Measurements from ENCODE around the gene TICAM2. TPM values are rescaled to one million over a fixed set of nuclear protein-coding genes. Genes with fewer than 3 reads are reported as not detected.

Gene TICAM2
- polyA plus RNA-seq, 1 donor (not counting 4 experiments of a cell fraction or from before 2014, with no cell fraction given): not detected

DNA sequence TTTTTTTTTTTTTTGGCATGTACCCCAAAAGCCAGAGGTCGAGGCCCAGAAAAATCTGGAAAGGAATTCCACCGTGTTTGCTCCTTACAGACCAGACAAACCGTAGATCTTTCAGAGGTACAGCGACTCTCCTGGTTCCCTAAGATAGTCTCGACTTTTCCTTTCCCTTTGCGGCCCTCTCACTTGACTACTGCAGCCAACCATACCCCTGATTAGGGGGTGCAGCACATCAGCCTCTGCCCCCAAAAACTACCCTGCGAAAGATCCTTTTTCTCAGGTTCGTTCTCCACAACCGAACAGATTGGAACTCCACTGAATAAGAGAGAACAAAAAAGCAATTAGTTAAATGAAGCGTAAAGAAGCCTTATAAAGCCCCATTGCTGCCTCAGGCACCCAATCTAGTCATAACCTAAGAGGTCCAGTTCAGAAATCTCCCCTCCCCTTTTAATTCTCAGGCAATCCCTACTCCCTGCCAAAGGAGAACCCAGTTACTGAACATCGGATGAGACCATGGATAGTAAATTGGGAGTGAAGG, 379 bp upstream of the TICAM2 start:
- DNase-seq (ENCODE audit: low read depth, low spot score): no peak
- dilution Hi-C loops (cut with MboI; ENCODE audit: extremely low pct_ligation_motif_present, low sequenced_read_pairs): no loop called here
- Histone ChIP-seq H4K20me1 (ENCODE audit: control insufficient read depth, extremely low read depth, insufficient read depth, low read length) (no peaks in the 10 kb centered on the region), H3K79me2 (ENCODE audit: control insufficient read depth, insufficient read depth, low read length) (no peaks in the 10 kb centered on the region), H3K27me3 (ENCODE audit: control insufficient read depth, extremely low read depth, insufficient read depth, low read length) (no peaks in the 10 kb centered on the region), H3K27ac (ENCODE audit: control insufficient read depth, insufficient read depth, low read length) (no peak overlapping the region), H3K36me3 (ENCODE audit: control insufficient read depth in 2 of 2, extremely low read depth in 1 of 2, insufficient read depth in 2 of 2, low read length in 2 of 2) (peaks cover 0 to 8% of the 10 kb centered on the region in 2 experiments), H3K4me2 (ENCODE audit: control insufficient read depth, extremely low read depth, insufficient read depth, low read depth, low read length) (peak overlapping the region; percentile 54), H3K9ac (ENCODE audit: control insufficient read depth, extremely low read depth, insufficient read depth, low read length) (peak overlapping the region; percentile 57), H3K4me1 (ENCODE audit: control insufficient read depth, extremely low read depth, insufficient read depth, low read length) (peaks cover 8% of the 10 kb centered on the region), H3K9me3 (ENCODE audit: control insufficient read depth, low read depth, low read length) (no peaks in the 10 kb centered on the region), H2AFZ (ENCODE audit: control insufficient read depth, low read length) (no peak overlapping the region), H3K4me3 (ENCODE audit: control insufficient read depth in 2 of 3, extremely low read depth in 1 of 3, insufficient read depth in 2 of 3, low read depth in 1 of 3, low read length in 3 of 3) (peak overlapping the region in 1 of 3 experiments; percentile 34), H3K9me1 (ENCODE audit: control insufficient read depth, extremely low read depth, insufficient read depth, low read length) (no peaks in the 10 kb centered on the region)
- FAIRE-seq: no peak
- TF ChIP-seq EZH2 (IDR thresholded peaks at IDR 0.05; ENCODE audit: low read length): no peak
- TF ChIP-seq, protein P1, sequence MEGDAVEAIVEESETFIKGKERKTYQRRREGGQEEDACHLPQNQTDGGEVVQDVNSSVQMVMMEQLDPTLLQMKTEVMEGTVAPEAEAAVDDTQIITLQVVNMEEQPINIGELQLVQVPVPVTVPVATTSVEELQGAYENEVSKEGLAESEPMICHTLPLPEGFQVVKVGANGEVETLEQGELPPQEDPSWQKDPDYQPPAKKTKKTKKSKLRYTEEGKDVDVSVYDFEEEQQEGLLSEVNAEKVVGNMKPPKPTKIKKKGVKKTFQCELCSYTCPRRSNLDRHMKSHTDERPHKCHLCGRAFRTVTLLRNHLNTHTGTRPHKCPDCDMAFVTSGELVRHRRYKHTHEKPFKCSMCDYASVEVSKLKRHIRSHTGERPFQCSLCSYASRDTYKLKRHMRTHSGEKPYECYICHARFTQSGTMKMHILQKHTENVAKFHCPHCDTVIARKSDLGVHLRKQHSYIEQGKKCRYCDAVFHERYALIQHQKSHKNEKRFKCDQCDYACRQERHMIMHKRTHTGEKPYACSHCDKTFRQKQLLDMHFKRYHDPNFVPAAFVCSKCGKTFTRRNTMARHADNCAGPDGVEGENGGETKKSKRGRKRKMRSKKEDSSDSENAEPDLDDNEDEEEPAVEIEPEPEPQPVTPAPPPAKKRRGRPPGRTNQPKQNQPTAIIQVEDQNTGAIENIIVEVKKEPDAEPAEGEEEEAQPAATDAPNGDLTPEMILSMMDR (optimal IDR thresholded peaks at IDR 0.05 in 1 of 3, IDR thresholded peaks at IDR 0.05 in 1 of 3, conservative IDR thresholded peaks at IDR 0.05 in 1 of 3; ENCODE audit: extremely low read depth in 1 of 3, insufficient read depth in 2 of 3, low read length in 3 of 3): no peak

DNA sequence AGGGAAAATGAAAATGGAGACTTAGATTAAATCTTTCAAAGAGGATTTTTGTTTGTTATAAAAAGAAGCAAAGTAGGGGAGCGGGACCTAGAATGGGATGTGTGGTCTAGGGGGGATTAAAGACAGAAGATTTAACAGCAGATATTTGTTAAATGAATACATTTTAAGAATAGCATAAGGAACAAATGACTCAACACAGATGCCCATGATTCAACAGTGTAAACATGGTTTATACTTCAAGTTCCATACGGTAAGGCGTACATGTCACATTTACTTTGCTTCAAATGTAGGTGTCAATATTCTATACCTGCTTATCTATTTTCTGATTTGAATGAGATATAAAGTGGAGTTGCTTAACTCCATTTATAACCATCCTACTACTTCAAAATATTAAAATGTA, 1.5 kb downstream of the TICAM2 start:
- Histone ChIP-seq H3K4me3 (ENCODE audit: control insufficient read depth in 2 of 3, extremely low read depth in 1 of 3, insufficient read depth in 2 of 3, low read depth in 1 of 3, low read length in 3 of 3) (no peak overlapping the region), H3K27ac (ENCODE audit: control insufficient read depth, insufficient read depth, low read length) (no peak overlapping the region)
- dilution Hi-C loops (cut with MboI; ENCODE audit: extremely low pct_ligation_motif_present, low sequenced_read_pairs): no loop called here

More for the DNA sequence above, 1.5 kb downstream of the TICAM2 start:
- Histone ChIP-seq H3K36me3 (ENCODE audit: control insufficient read depth in 2 of 2, extremely low read depth in 1 of 2, insufficient read depth in 2 of 2, low read length in 2 of 2) (peaks cover 0 to 8% of the 10 kb centered on the region in 2 experiments), H4K20me1 (ENCODE audit: control insufficient read depth, extremely low read depth, insufficient read depth, low read length) (no peaks in the 10 kb centered on the region), H3K9me3 (ENCODE audit: control insufficient read depth, low read depth, low read length) (no peaks in the 10 kb centered on the region), H3K4me2 (ENCODE audit: control insufficient read depth, extremely low read depth, insufficient read depth, low read depth, low read length) (no peak overlapping the region), H3K27me3 (ENCODE audit: control insufficient read depth, extremely low read depth, insufficient read depth, low read length) (no peaks in the 10 kb centered on the region), H3K9me1 (ENCODE audit: control insufficient read depth, extremely low read depth, insufficient read depth, low read length) (no peaks in the 10 kb centered on the region), H2AFZ (ENCODE audit: control insufficient read depth, low read length) (no peak overlapping the region), H3K79me2 (ENCODE audit: control insufficient read depth, insufficient read depth, low read length) (no peaks in the 10 kb centered on the region), H3K9ac (ENCODE audit: control insufficient read depth, extremely low read depth, insufficient read depth, low read length) (no peak overlapping the region), H3K4me1 (ENCODE audit: control insufficient read depth, extremely low read depth, insufficient read depth, low read length) (peaks cover 8% of the 10 kb centered on the region)
- DNase-seq (ENCODE audit: low read depth, low spot score) (no peak), FAIRE-seq (no peak)
- TF ChIP-seq, protein P1 (optimal IDR thresholded peaks at IDR 0.05 in 1 of 3, IDR thresholded peaks at IDR 0.05 in 1 of 3, conservative IDR thresholded peaks at IDR 0.05 in 1 of 3; ENCODE audit: extremely low read depth in 1 of 3, insufficient read depth in 2 of 3, low read length in 3 of 3): no peak
- TF ChIP-seq EZH2 (IDR thresholded peaks at IDR 0.05; ENCODE audit: low read length): no peak

Measured in keratinocyte (primary cell).